NCI-H510A treated with DMSO at 0.1 percent for 48 hours (cell line): Measurements from ENCODE around the gene CDH23.

Source experiments
- DNase-seq: peaks from one replicate; lab custom pipeline; 2025; lab: John Stamatoyannopoulos, UW

Gene CDH23

DNA sequence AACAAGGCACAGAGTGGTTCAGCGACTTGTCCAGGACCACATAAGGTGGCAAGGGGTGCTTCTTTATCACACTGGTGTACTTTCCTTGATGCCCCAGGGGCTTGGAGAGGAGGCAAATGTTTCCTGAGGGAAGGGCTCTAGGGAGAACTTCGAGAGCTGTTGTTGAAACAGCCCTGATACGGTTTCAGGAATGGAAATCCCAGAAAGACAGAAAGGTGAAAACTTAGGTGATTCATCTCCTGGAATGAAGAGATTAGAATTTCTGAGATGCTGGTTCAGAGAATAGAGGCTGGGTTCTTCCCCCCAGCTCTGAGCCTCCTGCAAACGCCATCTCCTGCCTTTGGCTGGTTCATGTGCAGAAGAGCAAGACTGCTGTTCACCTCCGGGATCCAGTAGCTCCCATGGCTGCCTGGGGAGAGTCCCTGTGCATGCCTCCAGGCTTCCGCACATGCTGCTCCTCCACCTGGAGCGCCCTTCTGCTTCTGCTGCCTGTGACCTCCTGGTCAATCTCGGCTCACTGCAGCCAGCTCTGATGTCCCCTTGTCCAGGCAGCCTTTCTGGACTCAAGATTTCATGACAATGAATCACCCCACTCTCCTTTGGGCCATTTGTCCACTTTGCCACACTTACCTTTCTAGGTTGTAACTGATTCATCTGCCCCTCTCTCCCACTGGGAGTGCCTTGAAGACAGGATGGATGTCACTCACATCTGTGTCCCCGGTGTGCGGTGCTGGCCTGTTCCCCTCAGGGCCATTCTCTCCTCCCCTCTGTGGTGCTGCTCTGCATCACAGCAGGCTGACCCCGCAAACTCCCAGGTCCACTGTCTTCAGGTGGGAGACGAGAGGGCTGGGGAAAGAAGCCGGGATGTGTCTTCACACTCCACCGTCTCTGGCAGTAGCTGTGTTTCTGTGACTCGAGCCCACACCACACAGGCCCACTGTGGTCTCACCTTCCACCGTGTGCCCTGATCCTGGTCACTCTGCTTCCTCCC, 3.6 kb upstream of the CDH23 start:
- DNase-seq: no peak

DNA sequence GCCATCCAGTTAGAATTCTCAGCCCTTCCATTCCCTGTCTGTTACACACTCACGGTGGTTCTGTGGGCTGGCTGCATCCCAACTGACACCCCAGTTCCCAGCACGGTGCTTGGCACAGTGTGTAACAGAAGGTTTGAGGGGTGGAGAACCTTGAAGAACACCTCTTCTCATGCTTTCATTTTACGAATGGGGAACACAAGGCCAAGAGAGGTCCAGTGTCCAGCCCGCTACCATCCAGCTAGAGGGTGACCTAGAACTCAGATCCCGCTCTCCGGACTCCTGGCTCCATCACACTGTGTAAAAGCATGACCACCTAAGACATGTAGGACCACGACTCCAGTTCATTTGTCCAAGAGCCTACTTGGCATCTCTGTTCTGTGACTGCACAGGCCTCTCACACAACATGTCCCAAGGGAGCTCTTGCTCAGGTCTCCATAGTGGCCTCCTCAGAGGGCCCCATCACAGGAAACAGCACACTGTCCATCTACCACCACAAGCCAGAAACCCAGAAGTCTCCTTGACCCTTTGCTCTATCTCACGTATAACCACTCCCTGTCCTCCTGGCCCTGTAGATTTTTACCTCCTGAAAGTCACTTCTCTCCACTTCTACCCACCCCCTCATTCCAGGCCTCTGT, 2.8 kb upstream of the CDH23 start:
- DNase-seq: no peak

DNA sequence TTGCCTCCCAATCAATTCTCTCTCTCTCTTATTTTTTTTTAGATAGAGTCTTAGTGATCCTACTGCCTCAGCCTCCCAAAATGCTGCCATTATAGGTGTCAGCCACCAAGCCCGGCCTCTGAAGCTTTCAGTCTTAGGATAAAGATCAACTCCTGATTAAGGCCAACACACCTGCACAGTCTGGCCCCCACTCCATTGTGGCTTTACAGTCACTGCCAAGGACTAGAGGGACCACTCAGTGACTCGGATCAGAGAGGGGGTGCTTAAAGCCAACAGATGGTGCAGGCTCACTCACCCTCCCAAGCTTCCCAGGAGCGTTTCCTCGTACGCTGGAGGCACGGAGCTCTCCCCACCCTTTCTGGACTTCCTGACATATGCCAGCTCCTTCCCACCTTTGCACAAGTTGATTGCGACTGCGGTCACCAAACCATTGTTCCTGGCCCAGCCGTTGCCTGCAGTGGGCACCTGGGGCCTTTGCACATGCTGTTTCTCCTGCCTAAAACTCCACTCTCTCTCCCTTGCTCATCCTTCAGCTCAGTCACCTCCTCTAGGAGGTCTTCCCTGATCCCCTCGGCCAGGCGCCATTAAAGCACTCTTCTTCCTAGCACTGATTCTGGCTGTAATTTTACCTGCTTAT, 1.7 kb upstream of the CDH23 start:
- DNase-seq: no peak

DNA sequence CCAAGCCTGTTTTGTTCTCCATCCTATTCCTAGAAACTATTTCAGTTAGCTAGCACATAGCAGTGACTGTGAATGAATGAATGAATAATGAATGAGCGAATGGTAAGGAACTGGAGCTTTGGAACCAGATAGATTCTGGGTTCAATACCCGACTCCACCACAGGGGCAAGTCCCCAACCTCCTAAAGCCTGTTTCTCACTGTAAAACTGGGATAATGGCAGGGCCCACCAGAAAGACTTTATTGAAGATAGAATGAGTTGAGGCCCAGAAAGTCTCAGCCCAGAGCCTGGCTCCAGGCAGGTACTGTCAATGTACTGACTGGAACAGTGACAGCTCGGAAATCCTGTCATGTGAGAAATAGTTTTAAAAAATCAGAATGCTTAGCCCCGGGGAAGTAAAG, 1.1 kb upstream of the CDH23 start:
- no peak for DNase-seq

DNA sequence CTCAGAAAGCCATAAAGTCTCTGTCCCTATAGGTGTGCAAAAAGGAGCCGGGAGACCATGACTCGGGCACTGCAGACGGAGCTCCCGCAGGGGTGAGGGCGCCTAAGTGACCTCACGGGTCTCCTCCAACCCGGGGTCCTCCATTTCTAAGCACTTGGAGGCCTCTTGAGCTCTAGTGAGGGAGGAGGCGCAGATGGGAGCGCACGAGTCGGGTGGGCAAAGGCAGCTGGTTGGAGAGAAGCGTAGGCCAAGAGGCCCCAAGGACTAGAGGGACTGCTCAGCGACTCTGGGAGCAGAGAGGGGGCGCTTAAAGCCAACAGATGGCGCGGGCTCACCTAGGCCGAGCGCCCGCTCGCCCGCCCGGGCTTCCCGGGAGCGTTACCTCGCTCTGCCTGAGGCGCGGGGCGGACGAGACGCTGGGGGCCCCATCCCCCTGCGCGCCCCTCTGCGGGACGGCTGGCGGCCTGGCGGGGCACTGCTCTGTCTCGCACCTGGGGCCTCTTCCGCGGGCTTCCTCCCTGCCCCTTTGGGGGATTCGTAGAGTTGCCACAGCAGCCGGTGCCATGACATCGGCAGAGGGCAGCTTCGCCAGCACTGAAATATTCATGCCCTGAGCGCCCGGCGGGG, 523 bp upstream of the CDH23 start:
- peak; percentile 78 for DNase-seq

DNA sequence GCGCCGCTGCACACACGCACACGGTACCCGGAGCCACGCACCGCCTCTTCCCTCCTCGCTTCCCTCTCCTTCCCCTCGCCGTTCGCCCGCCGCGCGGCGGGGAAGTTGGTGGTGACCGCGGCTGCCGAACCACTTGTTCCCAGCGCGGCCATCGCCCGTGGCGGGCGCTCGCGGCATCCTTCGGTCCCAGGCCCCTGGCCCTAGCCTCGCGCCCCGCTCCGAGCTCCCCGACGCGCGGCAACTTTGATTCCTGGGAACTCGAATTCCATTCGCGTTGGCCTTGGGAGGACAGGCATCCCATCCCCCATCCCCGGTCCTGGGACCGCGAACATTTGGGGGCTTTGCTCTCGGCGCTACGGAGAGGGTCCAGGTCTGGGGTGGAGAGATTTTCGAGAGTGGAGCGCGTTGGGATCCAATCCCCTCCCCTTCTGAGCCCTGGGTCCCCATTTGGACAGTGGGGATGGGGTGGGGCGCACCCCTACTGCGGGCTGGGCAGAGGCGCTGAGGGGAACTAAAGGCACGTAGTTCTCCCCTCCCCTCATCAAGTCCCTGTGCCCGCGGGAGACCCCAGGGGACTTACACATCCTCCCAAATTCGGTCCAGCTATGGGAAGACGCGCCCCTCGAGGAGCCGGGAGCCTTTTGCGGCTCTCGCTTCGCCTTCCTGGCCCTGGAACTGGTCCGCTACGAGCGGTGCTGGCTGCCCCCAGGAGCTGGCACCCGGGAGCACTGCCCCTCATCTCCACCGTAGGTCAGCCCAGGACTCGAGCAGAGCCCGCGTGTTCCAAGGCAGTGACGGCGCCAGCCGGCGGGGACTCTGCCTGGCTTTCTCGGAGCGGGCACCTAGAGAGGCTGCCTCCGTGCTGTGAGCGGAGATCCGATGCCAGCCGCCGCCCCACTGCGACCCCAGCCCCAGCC, 834 bp downstream of the CDH23 start:
- DNase-seq: peak; percentile 21

DNA sequence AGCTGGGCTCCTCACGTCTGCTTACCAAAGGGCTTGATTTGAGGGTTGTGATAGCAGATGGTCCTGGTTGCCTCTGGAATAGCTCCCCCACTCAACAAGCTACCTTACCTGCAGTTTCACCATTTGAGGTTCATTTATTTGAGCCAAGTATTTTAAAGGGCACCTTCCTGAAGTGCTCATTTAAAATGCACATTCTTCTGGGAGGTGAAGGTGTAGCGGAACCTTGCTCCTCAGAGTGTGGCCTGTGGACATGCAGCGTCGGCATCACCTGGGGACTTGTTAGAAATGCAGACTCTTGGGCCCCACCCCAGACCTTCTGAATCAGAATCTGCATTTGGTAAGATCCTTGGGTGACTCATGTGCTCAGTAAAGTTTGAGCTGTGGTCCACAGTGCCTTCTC, 2.3 kb downstream of the CDH23 start:
- no peak for DNase-seq

DNA sequence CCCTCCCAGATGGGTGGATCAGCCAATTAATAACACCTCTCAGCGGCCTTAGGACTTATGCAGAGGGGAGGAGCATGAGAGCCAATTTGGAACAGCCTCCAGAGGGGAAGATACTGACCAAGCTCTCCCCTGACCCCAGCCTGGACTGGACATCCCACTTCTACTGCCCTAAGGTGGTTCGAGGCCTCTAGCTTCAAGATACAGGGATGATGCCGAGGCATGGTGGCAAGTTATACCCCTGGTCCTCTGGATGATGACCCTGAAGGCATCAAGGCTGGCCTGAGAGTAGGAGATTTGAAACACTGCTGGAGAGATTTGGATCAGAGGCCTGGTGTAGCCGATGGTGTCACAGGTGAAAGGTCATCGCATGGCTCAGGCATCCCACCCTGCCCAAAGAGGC, 3.2 kb downstream of the CDH23 start:
- no peak for DNase-seq

DNA sequence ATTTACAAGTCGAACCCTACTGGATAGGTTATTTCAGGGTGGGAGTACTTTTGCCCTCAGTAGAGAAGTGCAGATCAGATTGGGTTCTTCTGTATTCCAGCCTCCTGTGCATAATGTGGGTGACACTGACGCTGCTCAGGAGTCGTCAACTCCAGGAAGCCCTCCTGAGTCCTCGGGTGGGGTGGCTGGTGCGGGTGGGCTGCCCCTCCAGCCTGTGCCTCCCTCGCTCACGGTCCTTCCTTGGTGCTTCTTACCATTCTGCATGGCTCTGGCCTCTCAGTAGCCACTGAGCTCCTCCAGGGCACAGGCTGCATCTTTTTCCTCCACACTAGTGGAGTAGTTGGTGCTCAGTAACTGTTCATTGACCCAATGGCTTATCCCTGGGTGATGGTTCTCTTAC, 4.3 kb downstream of the CDH23 start:
- DNase-seq: no peak

DNA sequence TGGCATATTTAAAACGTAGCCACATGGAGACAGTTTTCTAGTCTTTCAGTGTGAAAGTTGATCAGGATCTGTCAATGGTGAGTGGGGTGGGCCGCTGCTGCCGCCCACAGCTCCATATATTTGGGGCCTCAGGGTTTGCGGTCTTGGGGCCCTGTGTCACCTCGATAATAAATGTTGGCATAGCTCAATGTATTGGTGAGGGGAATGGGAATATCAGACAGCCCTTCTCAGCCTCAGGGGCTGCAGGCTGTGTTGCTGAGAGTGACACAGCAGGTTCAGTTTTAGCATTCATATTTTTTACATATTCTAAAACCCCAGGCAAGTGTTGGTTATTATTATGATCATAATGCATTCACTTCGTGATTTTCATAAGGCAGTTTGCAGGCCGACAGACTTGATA, 5.3 kb downstream of the CDH23 start:
- no peak for DNase-seq

DNA sequence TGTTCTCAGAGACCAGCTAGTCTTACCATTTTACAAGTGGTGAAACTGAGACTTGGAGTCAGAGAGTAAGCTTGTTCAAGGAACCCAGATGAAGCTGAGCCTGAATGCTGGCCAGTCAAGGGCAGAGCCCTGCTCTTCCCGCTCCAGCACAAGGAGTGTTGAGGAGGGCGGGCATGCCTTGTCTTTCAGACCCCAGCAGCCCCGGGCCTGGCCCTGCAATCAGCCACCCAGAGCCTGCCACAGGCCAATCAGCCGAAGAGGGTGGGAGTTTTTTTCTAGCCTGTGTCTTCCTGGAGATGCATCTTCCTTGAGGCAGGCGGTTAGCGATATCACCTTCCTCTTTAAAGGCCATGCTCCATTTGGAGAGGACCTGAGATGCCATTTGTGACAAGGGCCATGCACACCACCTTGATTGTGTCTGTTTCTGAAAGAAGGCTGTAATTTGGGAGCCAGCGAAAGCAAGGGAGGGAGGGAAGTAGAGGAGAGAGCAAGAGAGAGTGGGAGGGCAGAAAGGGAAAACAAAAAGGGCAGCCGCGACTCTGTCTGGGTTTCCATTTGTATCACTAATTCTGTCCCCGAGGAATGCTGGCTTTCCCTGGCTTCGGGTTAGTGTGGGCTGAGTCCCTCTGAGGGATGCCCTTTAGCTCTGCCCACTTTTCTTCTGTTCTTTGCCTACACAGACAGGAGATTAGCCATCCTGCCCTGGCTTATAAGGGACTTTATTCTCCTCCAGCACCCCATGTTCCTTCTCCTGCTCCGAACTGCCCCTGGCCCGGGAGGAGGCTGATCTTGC, 8.0 kb downstream of the CDH23 start:
- no peak for DNase-seq

DNA sequence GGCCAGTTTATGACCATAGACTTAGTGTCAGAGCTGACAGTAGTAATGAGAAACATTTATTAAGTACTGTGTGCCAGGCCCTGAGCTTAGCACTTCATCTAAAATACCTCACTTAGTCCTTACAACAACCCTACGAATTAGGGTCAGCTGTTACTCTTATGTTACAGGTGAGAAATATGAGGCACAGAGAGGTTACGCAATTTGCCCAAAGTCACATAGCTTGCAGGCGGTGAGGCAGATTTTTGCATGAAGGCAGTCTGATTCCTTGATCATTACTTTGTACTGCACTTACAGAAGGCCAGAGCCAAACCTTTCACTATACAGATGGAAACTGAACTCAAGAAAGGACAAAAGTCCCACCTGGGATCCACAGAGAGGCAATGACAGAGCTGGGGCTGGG, 10.2 kb downstream of the CDH23 start:
- DNase-seq: no peak

DNA sequence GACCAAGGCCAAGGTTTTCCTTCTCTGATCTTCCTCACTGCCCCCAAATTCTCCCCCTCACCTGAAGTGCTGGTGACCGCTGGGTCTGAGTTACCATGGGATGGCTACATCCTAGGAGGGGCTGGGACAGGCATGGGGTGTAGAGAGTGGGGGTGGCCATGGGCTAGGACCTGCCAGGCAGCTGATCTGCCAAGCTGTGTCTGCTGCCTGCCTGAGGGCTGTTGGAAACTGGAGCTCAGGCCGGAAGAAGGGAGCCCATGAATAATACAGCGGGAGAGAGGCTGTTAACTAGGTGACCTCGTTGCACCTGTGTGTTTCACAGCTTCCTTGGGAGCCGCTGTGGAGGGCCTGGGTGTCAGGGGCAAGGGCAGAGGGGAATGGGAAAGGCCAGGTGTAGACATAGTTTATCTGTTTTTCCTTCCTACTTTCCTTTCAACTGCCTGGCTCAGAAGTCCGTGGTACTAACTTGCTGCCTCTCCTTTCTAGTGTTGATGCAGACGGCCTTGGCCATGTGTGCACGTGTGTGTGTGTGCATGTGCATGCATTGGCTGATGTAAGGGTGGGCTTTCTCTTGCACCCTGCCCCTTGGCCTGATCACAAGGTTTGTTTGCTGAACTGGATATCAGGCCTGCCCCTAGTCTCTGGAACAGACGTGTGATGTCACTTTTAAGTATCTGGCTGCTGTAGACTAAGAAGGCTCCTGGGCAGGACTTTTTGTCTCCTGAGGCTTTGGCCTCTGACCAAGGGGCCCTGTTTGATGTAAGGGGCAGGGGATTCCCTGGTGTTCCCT, 11.9 kb downstream of the CDH23 start:
- DNase-seq: no peak

DNA sequence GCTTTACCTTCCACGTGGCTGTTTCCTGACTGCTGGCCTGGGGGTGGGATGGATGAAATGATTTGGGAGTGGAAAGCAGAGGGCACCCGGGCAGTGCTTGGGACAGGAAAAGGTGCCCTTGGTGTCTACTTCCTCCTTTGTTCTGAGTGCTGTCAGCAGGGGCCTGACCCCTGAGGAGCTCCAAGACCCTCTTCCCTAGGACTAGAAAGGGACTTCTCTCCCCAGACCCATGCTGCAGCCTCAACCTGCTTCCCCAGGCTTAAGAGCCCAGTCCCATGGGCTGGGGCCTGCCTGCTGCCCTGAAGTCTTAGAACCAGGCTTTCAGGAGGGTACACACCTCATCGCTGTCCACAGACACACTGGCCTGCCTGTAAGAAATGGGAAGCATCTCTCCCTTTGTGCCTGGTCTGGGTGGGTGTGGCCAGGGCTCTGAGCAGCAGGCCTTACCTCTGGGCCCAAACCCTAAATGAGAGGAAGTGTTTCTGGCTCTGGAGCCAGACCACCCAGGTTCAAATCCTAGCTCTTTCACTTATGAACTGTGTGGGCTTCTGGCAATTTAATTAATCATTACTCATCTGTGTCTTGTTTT, 12.9 kb downstream of the CDH23 start:
- DNase-seq: no peak

DNA sequence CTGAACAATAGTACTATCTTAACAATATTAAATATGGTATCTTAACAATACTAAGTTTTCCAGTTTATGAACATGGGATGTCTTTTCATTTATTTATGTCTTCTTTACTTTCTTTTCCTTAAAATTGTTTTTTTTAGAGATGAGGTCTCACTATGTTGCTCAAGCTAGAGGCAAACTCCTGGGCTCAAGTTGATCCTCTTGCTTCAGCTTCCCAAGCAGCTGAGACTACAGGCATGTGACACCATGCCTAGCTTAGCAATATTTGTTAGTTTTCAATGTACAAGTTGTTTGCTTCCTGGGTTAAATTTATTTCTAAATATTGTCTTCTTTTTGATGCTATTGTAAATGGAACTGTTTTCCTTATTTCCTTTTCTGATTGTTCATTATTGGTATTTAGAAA, 16.9 kb downstream of the CDH23 start:
- DNase-seq: no peak

DNA sequence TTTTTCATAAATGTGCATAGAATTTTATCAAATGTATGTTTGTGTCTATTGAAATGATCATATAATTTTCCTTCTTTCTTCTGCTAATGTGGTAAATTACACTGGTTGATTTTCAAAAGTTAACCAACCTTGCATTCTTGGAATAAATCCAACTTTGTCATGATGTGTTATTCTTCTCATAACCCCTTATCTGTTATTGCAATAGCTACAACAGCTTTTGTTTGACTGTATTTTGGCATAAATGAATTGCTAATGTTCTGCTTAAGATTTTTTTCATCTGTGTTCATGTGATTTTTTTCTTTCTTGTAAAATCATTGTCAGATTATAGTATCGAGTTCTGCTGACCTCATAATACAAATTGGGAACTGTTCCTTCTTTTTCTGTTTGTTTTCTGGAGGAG, 17.6 kb downstream of the CDH23 start:
- no peak for DNase-seq

DNA sequence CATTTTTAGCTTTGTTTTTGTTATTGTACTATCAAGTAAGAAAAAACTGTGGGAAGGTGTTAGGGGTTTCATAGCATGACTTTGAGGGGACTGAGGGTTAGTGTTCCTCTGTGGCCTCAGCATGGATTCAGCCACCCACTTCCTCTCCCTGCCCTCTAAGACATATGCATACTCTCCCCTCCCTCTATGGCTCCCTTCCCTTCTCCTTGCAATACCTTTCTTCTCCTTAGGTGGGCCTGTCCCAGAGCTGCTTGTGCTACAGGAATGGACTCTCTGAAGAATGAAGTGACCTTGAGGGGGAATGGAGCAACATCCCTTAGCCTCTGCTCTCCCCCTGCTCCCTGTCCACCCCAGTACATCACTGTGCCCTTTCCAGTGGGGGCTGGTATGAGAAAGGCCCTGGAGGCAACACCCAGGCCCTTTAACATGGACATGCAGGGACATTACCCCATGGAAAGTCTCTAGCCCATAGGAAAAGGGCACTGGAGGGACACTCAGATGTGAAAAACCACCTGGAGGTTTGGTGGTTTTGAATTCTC, 22.4 kb downstream of the CDH23 start:
- no peak for DNase-seq

DNA sequence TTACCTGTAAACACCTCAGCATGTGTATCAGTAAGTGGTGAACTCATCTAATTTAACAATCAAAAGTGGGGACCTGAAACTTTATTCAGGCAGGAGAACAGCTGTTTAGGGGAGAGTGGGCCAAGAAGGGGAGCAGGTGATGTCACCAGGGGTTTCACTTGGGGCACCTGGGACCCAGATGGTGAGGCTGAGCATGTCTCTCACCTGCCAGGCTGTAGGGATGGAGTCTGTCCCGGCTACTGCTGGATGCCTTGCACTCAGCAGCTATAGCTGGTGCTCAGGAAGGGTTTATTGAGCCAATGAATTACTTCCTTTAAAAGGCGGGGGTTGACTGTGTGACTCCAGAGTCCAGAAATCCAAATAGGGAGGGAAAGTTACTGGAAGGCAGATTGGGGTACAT, 23.0 kb downstream of the CDH23 start:
- no peak for DNase-seq

DNA sequence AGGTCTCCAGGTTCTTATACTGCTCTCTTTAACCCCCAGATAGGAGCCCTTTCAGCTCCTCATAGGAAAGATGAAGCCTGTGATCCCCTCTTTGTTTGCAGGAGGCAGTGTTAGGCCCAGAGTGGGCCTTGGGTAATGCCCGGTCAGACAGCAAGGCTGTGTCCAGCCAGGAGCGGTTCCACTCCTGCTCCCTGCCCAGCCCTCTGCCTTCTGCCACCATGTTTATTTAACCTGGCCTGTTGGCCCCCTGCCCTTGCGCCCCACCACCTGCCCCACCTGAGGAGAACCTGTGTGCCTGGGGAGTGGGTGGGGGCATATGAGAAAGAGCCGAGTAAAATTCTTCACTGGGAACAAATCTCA, 24.3 kb downstream of the CDH23 start:
- no peak for DNase-seq
